Measurements from ENCODE around the gene POLR1A.
A peak's percentile ranks its signal among the peaks of the same experiment; 100 is the strongest.

The POLR1A gene

GRCh38 chr2:86037141-86037794 is 68.4 kb downstream of the POLR1A start:
- H3K4me3 ChIP-seq (ENCODE audit: control insufficient read depth, low read depth, low read length) = no peak overlapping the region
- DNase-seq (ENCODE audit: low read depth) = peak; percentile 88
- TF ChIP-seq, protein P1, sequence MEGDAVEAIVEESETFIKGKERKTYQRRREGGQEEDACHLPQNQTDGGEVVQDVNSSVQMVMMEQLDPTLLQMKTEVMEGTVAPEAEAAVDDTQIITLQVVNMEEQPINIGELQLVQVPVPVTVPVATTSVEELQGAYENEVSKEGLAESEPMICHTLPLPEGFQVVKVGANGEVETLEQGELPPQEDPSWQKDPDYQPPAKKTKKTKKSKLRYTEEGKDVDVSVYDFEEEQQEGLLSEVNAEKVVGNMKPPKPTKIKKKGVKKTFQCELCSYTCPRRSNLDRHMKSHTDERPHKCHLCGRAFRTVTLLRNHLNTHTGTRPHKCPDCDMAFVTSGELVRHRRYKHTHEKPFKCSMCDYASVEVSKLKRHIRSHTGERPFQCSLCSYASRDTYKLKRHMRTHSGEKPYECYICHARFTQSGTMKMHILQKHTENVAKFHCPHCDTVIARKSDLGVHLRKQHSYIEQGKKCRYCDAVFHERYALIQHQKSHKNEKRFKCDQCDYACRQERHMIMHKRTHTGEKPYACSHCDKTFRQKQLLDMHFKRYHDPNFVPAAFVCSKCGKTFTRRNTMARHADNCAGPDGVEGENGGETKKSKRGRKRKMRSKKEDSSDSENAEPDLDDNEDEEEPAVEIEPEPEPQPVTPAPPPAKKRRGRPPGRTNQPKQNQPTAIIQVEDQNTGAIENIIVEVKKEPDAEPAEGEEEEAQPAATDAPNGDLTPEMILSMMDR (IDR thresholded peaks at IDR 0.05; ENCODE audit: control insufficient read depth, insufficient read depth, low read depth, low read length, missing control alignments) = no peak

DNA sequence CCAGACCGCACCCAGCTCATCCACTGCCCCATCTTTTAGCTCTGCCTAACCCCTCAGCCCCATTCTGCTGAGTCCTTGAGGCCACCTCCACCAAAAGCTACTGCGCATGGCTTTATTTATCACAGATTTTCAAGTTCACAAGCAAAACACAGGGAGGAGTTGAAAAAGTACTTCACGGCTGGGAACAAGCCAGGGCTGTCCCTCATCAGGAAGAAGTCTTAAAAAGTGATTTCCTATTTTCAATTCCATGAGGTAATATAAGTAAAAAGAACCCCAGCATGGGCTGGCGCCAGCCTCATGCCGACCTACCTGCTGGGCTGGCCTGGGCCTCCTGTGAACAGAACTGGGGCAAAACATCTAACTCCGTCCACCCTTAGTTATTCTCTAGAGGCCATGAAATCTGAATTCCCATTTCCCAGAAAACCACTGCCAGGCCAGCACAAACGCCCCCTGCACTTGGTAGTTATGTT is 69.0 kb downstream of the POLR1A start:
- TF ChIP-seq, protein P1 (IDR thresholded peaks at IDR 0.05; ENCODE audit: control insufficient read depth, insufficient read depth, low read depth, low read length, missing control alignments) = no peak
- no peak for DNase-seq (ENCODE audit: low read depth)
- H3K4me3 ChIP-seq (ENCODE audit: control insufficient read depth, low read depth, low read length) = no peak overlapping the region

DNA sequence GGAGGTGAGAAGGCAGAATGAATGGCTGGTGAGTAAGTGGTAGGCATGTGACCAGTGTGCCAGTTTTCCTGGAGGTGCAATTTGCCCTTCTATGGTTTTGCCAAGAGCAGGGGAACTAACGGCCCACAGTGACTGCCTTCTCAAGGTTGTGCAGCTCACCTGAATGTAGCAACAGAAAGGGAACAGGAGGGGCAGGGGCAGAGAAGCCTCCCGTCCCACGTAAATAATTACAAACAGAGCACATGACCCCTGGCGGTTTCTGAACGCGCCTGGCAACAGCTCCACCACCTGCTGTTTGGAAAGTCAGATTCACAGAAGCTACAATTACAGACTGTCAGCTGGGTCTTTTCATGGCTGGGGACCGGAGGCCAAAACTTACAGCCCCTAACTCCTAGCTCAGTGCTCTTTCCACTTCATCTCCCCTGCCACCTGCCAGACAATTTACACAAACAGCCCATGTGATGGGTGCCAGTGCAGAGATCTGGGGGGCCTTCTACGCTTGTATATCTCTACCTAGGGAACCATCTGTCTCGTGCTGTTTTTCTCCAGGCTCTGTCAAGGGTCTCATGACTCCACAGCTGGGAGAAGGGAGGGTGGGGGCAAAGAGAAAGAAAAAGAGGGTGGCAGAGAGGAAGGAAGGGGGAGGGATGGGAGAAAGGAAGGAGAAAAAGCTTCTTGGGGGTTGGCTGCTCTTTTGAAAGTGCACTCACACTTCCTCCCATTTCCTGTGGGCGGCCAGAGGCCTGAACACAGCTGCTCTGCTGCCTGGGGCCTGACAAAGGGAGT is 69.6 kb downstream of the POLR1A start:
- TF ChIP-seq, protein P1 (IDR thresholded peaks at IDR 0.05; ENCODE audit: control insufficient read depth, insufficient read depth, low read depth, low read length, missing control alignments) = peak; percentile 47
- no peak for DNase-seq (ENCODE audit: low read depth)
- H3K4me3 ChIP-seq (ENCODE audit: control insufficient read depth, low read depth, low read length) = no peak overlapping the region

DNA sequence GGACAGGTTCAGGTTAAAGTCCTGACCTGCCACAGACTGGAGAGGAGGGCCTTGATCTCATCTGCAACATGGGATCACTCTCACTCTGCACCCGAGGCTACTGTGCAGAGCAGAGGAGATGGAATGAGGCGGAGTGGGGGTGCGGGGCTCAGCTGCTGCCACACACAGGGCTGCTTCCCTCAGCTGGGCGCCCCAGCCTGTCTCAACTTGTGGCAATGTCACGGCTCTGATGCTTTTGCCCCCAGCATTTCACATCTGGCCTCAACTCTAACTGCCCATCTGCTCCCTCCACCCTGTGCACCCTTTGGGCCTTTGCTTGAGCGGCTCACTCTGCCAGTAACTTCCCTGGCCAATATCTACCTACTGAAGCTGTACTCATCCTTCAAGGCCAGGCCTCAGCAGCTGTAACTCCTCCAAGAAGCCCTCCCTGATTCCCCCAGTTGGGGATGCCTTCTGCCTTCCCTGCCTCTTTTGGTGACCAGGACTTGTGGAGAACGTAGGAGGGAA is 70.3 kb downstream of the POLR1A start:
- H3K4me3 ChIP-seq (ENCODE audit: control insufficient read depth, low read depth, low read length) = no peak overlapping the region
- TF ChIP-seq, protein P1 (IDR thresholded peaks at IDR 0.05; ENCODE audit: control insufficient read depth, insufficient read depth, low read depth, low read length, missing control alignments) = no peak
- no peak for DNase-seq (ENCODE audit: low read depth)

DNA sequence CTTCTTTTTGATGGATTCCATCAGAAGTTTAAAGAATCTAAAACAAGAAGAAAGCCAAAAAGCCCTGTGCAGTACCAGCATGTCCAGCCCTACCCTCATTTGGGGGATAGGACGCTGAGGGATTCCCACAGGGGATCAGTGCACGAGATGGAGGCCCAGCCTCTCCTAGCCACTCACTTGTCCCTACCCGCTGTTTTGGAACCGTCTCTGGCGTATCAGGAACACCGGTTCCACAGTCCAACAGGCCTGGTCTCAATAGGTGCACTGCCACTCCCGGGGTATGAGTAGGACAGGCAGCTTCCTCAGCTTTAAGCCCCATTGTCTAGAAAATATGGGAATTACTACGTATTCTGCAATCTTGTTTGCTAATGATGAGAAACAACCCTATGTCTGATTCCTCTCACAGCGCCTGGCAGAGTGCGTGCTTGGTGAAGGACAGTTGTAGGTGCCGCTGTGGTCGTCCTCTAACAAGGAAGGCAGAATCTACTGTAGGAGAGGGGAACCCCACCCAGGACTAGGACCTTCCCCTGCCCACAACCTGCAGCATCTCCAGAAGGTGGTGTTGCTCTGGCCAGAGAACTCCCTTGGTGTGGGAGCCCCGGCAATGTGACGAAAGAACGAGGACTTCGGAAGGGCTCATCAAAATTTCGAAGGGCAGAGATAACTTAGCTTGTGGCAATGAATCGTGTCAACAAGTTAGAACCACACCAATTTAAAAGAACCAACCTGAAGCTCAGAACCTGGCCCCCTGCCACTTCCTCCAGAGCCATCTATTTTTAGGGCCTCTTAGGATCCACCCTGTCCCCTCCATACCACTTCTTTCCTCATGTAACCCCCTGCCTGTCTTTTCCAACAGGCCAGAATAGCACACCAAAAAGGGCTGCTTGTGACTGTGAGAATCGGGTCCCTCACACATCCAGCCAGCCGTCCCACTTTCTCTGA is 71.7 kb downstream of the POLR1A start:
- no peak for DNase-seq (ENCODE audit: low read depth)
- TF ChIP-seq, protein P1 (IDR thresholded peaks at IDR 0.05; ENCODE audit: control insufficient read depth, insufficient read depth, low read depth, low read length, missing control alignments) = no peak
- H3K4me3 ChIP-seq (ENCODE audit: control insufficient read depth, low read depth, low read length) = no peak overlapping the region

Measured in AG09309 (cell line).